ENCODE measurements around the gene VAPB. TPM values are rescaled to one million over a fixed set of nuclear protein-coding genes. Genes with fewer than 3 reads are reported as not detected.
"Not testable (repeated sequence)": the region's sequence is repeated elsewhere in the genome, so short reads cannot be mapped to it uniquely, and the experiment has no call there.

The VAPB gene
- total RNA-seq, 1 donor = 17.2 TPM

GRCh38 chr20:58366866-58367265 is 22.2 kb upstream of the VAPB start:
- TF ChIP-seq CTCF (IDR thresholded peaks at IDR 0.05; ENCODE audit: insufficient read depth, low read length) = no peak
- H3K4me3 ChIP-seq (ENCODE audit: low read depth, low read length) = no peak overlapping the region
- no peak for DNase-seq (ENCODE audit: low read depth)

DNA sequence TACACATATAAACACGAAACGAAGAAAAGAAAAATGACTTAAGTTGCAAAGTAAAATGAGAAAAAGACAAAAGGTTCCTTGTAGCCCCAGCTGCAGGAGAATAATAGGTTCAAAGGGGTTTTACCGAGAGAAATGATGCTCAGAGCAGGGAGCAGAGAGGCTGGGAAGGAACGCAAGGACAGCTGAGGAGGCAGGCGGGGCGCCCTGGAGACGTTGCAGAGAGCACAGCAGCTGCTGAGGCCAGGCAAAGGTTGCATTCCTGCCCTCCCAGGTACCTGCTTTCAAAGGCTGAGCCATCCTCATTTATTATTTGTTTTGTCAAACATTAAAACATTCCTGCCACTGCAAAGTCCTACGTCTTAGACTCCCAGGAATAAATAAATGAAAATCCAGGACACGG is 16.2 kb upstream of the VAPB start:
- no peak for TF ChIP-seq CTCF (IDR thresholded peaks at IDR 0.05; ENCODE audit: insufficient read depth, low read length)
- H3K4me3 ChIP-seq (ENCODE audit: low read depth, low read length) = no peak overlapping the region
- no peak for DNase-seq (ENCODE audit: low read depth)

DNA sequence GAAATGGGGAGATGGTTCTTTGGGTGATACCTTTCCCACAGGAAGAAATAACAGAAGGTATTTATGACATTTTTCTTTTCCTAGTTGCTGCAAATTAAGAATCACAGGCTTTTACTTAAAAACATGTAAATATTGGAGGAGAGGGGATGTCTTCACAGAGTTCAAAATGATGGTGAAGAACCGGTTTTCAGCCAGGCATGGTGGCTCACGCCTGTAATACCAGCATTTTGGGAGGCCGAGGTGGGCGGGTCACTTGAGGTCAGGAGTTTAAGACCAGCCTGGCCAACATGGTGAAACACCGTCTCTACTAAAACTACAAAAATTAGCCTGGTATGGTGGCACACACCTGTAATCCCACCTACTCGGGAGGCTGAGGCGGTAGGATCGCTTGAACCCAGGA is 15.7 kb upstream of the VAPB start:
- not testable (repeated sequence) for H3K4me3 ChIP-seq (ENCODE audit: low read depth, low read length); DNase-seq (ENCODE audit: low read depth)

GRCh38 chr20:58374027-58374850 is 14.8 kb upstream of the VAPB start:
- no peak overlapping the region for H3K4me3 ChIP-seq (ENCODE audit: low read depth, low read length)
- no peak for TF ChIP-seq CTCF (IDR thresholded peaks at IDR 0.05; ENCODE audit: insufficient read depth, low read length)
- DNase-seq (ENCODE audit: low read depth) = no peak

DNA sequence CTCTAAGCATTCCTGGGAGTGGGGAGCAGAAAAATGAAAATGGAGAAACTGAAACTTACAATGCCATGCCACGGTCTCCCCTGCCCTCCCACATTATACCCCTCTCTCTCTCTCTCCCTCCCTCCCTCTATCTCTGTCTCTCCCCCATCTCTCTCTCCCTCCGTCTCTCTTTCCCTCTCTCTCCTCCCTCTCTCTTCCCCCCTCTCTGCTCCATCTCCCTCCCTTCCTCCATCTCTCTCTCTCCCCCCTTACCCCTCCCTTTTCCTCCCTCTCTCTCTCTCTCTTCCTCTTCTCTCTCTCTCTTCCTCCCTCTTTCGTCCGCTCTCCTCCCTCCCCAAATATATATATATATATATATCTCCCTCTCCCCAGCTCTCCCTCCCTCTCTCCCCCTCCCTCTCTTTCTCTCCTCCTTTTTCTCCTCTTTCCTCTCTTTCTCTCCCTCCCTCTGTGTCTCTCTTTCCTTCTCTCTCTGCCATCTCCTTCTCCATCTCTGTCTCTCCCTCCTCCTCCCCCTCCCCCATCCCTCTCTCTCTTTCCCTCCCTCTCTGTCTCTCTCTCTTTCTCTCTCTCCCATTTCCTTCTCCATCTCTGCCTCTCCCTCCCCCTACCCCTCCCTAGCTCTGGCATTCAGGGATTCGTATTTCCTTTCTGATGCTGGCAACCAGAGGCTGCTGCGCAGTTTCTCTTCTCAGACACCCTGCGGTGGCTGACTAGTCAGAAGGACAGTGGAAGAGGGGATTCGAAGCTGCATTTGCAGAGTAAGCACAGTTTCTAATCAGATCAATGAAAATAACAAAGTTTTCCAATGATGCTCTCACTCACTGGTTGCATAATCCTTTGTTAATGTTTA is 13.9 kb upstream of the VAPB start:
- no peak for TF ChIP-seq CTCF (IDR thresholded peaks at IDR 0.05; ENCODE audit: insufficient read depth, low read length)
- peak; percentile 70 for DNase-seq (ENCODE audit: low read depth)
- H3K4me3 ChIP-seq (ENCODE audit: low read depth, low read length) = no peak overlapping the region

GRCh38 chr20:58375759-58376352 is 13.2 kb upstream of the VAPB start:
- H3K4me3 ChIP-seq (ENCODE audit: low read depth, low read length) = no peak overlapping the region
- no peak for DNase-seq (ENCODE audit: low read depth)
- no peak for TF ChIP-seq CTCF (IDR thresholded peaks at IDR 0.05; ENCODE audit: insufficient read depth, low read length)

GRCh38 chr20:58377017-58377416 is 12.0 kb upstream of the VAPB start:
- no peak for DNase-seq (ENCODE audit: low read depth)
- H3K4me3 ChIP-seq (ENCODE audit: low read depth, low read length) = no peak overlapping the region
- TF ChIP-seq CTCF (IDR thresholded peaks at IDR 0.05; ENCODE audit: insufficient read depth, low read length) = no peak

Measured in fibroblast of the aortic adventitia (primary cell).